GM21825 (cell line): ENCODE data around the gene SMARCAL1.

Experiments used
- ATAC-seq: cut with Tn5 transposase; IDR thresholded peaks from one replicate; pipeline ENCODE4 v1.9.1; 2021; ENCODE audit warnings: mild to moderate bottlenecking, moderate library complexity; ENCODE audit not compliant: unreplicated experiment

SMARCAL1 gene

DNA sequence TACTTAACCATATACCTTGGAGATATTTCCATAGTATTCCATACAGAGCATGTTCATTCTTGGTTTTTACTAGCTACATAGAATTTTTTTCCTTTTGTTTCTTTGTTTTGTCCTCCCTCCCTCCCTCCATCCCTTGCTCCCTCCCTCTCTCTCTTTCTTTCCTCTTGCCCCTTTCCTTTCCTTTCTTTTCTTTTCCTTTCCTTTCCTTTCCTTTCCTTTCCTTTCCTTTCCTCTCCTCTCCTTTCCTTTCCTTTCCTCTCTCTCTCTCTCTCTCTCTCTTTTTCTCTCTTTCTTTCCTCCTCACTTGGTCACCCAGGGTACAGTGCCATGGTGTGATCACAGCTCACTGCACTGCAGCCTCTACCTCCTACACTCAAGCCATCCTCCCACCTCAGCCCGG, 114.7 kb downstream of the SMARCAL1 start:
- ATAC-seq, result no peak

DNA sequence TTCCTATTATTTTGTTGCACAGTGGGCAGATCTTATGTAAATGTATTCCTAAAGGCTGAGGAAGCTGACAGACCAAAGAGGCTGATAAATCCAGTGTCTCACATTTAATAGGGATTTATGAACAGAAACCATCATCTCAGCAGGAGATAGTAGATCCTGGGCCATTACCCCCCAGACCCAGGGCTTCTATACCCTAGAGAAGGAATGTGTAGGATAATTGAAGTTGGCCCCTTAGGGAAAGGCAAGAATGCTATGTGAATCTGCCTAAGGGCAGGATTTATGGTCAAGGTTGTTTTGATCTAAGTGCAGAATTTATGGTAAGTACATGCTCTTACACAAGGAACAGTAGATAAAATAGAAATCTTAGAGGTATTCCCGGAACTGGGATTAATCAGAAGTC, 115.3 kb downstream of the SMARCAL1 start:
- no peak for ATAC-seq

DNA sequence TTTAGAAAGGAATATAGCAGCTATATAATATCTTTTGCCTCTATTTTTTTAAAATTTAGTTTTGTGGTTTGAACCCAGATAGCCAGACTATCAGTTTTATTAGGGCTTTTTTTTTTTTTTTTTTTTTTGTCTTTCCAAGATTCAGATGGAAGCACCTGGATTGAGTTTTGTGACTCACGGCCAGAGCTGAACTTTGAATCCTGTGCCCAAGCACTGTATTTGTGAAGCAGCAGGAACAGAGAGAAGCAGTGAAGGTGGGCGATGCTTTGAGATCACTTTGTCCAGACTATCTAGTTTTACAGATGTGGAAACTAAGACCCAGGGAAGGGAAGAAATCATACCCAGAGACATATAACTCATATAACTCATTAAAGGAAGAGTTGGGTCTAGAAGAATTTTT, 120.3 kb downstream of the SMARCAL1 start:
- no peak for ATAC-seq
